H1 (cell line): Measurements from ENCODE around the gene OTX2. TPM values are rescaled to one million over a fixed set of nuclear protein-coding genes. Genes with fewer than 3 reads are reported as not detected.

Experiments used
- CEBPB ChIP-seq: IDR thresholded peaks from 2 replicates; pipeline ENCODE4 v1.6.1; 2012; ENCODE audit warnings: low read depth, low read length
- E2F6 ChIP-seq: IDR thresholded peaks from 2 replicates; pipeline ENCODE4 v1.6.1; 2012; ENCODE audit warnings: inconsistent platforms
- EZH2 ChIP-seq: fragments of 200-600 bp; sonication (generic); IDR thresholded peaks from 2 replicates; pipeline ENCODE4 v1.7.1; 2012; ENCODE audit warnings: low read depth, mild to moderate bottlenecking, moderate library complexity, low read length, inconsistent platforms; ENCODE audit not compliant: severe bottlenecking
- POLR2AphosphoS5 ChIP-seq: IDR thresholded peaks from 2 replicates; pipeline ENCODE4 v1.6.1; 2011; ENCODE audit warnings: low read depth, low read length
- SAP30 ChIP-seq: fragments of 300-600 bp; sonication (generic); IDR thresholded peaks from 2 replicates; pipeline ENCODE4 v1.7.1; 2012; ENCODE audit warnings: low read length, moderate library complexity, mild to moderate bottlenecking, inconsistent platforms; ENCODE audit not compliant: insufficient read depth, insufficient replicate concordance
- SIN3A ChIP-seq, 2 experiments: IDR thresholded peaks in 1 of 2; conservative IDR thresholded peaks in 1 of 2; 2 replicates each; pipeline ENCODE4 v1.6.1; 2011 to 2012; ENCODE audit warnings: low read length in 2 of 2, improper control_type of control experiment in 1 of 2, low read depth in 1 of 2, mild to moderate bottlenecking in 1 of 2
- SP1 ChIP-seq: IDR thresholded peaks from 2 replicates; pipeline ENCODE4 v1.6.1; 2011; ENCODE audit warnings: low read depth, low read length
- TCF12 ChIP-seq: IDR thresholded peaks from 2 replicates; pipeline ENCODE4 v1.6.1; 2011; ENCODE audit warnings: low read depth, mild to moderate bottlenecking, low read length
- polyA plus RNA-seq, 7 experiments: library from polyadenylated mRNA; depleted of rRNA in 3 of 7; stranded (reverse) in 5 of 7; unstranded in 2 of 7; fragments of >200 nt in 5 of 7; fragments of 200-250 nt in 2 of 7; gene quantifications; 1 replicate in 5 of 7; 2 replicates in 1 of 7; 4 replicates in 1 of 7; pipeline versions ENCODE4 v1.2.1 to v1.2.3, GENCODE V29; 2011 to 2013; ENCODE audit warnings: missing spikeins in 2 of 7, mixed read lengths in 2 of 7
- total RNA-seq: library from RNA; stranded (reverse); fragmentation: NEBNext Ultra II Directional; extraction: Animal tissue kit (Norgen Biotek cat#: 25700); gene quantifications from 2 replicates; pipeline ENCODE4 v1.2.1, GENCODE V29; 2021

Gene OTX2
- total and polyA plus RNA-seq, 2 of the 8 experiments (the other 6 are each of a cell fraction or from before 2014, with no cell fraction given): 33.9 to 155 TPM

GRCh38 chr14:56796259-56796658 is 14.0 kb downstream of the OTX2 start (continued):
- TF ChIP-seq EZH2 (no peak), E2F6 (peak; percentile 18; the same call in 1 of the 2 replicates), POLR2AphosphoS5 (no peak), TCF12 (0 out of 2 replicates have a peak, but pooled peaks have one; percentile 51), CEBPB (no peak), SP1 (peak; percentile 13; the same call in 1 of the 2 replicates), SAP30 (no peak), SIN3A (conservative IDR thresholded peaks at IDR 0.05 in 1 of 2, IDR thresholded peaks at IDR 0.05 in 1 of 2; ENCODE audit: low read depth in 1 of 2, low read length in 2 of 2) (0 out of 4 replicates have a peak, but pooled peaks of 1 of the 2 experiments have one; percentile 7)
